ENCODE data around the gene TOR1A. TPM values are rescaled to one million over a fixed set of nuclear protein-coding genes. Genes with fewer than 3 reads are reported as not detected.
A peak's percentile ranks its signal among the peaks of the same experiment; 100 is the strongest.

TOR1A gene
- total RNA-seq, 1 donor: 51.4 TPM

GRCh38 chr9:129769669-129770068, 54.3 kb downstream of the TOR1A start:
- no peak for TF ChIP-seq CTCF (IDR thresholded peaks at IDR 0.05; ENCODE audit: insufficient read depth, low read depth, low read length)
- H3K4me3 ChIP-seq (ENCODE audit: low read depth, low read length): no peak overlapping the region
- DNase-seq (ENCODE audit: low read depth): no peak

- no peak overlapping the region for H3K4me3 ChIP-seq (ENCODE audit: low read depth, low read length)
- no peak for DNase-seq (ENCODE audit: low read depth)
- no peak for TF ChIP-seq CTCF (IDR thresholded peaks at IDR 0.05; ENCODE audit: insufficient read depth, low read depth, low read length)
These were observed 55.5 kb downstream of the TOR1A start for GRCh38 chr9:129768486-129768885.

GRCh38 chr9:129765764-129766317, 58.1 kb downstream of the TOR1A start:
- no peak overlapping the region for H3K4me3 ChIP-seq (ENCODE audit: low read depth, low read length)
- DNase-seq (ENCODE audit: low read depth): no peak
- TF ChIP-seq CTCF (IDR thresholded peaks at IDR 0.05; ENCODE audit: insufficient read depth, low read depth, low read length): no peak

- no peak for TF ChIP-seq CTCF (IDR thresholded peaks at IDR 0.05; ENCODE audit: insufficient read depth, low read depth, low read length)
- peak; percentile 94 for DNase-seq (ENCODE audit: low read depth)
- H3K4me3 ChIP-seq (ENCODE audit: low read depth, low read length): no peak overlapping the region
These were observed 60.7 kb downstream of the TOR1A start for GRCh38 chr9:129762985-129763926.

Small RNAs within 50 kb of the gene (small RNA-seq; reads per million reads assigned to genes)
- not detected for gene MIR6855

Other genes with a start within 250 kb of the TOR1A start
- gene C9orf50, start 203.0 kb downstream of the TOR1A start, total RNA-seq: 0.32 TPM in 1 of 2 replicates, not detected in the other
- gene NTMT1, start 198.0 kb downstream of the TOR1A start, total RNA-seq: 34.8 and 36.3 TPM in 2 replicates
- gene ASB6, start 182.0 kb downstream of the TOR1A start, total RNA-seq: 16.8 and 20.3 TPM in 2 replicates
- gene PRRX2, start 158.5 kb downstream of the TOR1A start, total RNA-seq: under 0.01 and 1.6 TPM in 2 replicates
- 8.7 and 16.0 TPM in 2 replicates for gene PTGES, start 71.1 kb downstream of the TOR1A start, total RNA-seq
- gene TOR1B, start 21.0 kb downstream of the TOR1A start, total RNA-seq: 27.4 and 33.2 TPM in 2 replicates
- gene C9orf78, start 11.1 kb upstream of the TOR1A start, total RNA-seq: 19.3 and 32.4 TPM in 2 replicates
- 7.7 and 10.4 TPM in 2 replicates for gene USP20, start 11.3 kb upstream of the TOR1A start, total RNA-seq
- gene FNBP1, start 219.1 kb upstream of the TOR1A start, total RNA-seq: 41.9 and 45.1 TPM in 2 replicates
- 27.4 and 38.0 TPM in 2 replicates for gene GPR107, start 229.8 kb upstream of the TOR1A start, total RNA-seq